NCI-H524 (cell line): ENCODE measurements around the gene TIMM23B.
"Not testable (repeated sequence)": the region's sequence is repeated elsewhere in the genome, so short reads cannot be mapped to it uniquely, and the experiment has no call there.

Experiments used
- DNase-seq, 2 experiments: peaks; one replicate each; lab custom pipeline; 2025; lab: John Stamatoyannopoulos, UW

Gene TIMM23B

DNA sequence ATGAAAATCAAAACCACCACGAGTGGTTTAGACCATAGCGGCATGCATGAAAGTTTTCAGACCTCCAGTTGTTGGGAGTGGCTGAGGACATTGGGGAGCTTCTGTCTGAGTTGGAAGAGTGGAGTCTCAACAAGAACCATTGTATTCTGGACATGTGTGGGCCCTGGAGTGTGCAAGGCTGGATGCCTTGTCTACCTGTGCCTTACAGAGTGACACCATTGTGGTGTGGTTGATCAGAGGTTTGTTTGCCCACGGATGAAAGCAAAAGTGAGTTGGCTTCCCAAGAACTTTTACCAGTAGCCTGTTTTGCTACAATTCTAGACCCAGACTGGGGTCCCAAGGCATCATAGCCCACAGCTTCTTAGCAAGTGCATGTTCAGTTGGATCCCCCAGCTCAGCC lies 35.9 kb downstream of the TIMM23B start:
- DNase-seq, result not testable (repeated sequence)

DNA sequence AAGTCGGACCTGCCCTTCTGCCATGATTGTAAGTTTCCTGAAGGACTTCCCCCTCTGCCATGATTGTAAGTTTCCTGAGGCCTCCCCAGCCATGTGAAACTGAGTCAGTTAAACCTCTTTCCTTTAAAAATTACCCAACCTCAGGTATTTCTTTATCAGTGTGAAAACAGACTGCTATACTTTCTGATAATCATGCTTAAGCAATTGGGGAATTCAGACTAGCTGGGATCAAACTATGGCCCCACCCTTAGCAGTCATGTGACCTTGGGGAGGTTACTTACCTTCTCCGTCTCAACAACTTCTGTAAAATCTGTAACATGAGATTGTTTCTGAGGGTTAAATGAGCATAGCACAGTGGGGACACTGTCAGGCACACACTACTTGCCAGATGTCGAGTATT lies 45.4 kb downstream of the TIMM23B start:
- not testable (repeated sequence) for DNase-seq

DNA sequence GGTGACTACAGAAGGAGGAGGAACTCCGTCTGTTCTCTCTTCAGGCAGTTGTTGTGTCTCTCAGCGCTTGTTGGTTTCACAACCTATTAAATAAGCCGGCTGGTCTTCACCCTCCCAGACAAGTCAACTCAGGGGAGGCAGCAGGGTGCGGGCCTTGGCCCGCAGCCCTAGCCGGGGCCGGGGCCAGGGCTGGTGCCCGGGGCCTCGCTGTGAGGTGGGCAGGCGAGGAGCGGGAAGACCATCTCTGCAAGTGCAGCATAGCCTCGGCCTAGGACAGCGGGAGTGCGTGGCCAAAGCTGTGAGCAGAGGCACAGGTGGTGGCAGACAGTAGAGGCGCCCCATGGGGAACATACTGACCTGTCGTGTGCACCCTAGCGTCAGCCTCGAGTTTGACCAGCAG lies 46.5 kb downstream of the TIMM23B start, which contains the start of gene AGAP6:
Gene AGAP6, plus strand, starts transcription at position 31 of the 400 bp plus-strand sequence. Its CDS starts 310 bp downstream, at position 341.
- not testable (repeated sequence) for DNase-seq

- not testable (repeated sequence) for DNase-seq
Observed at GRCh38 chr10:49995321-49995720, 53.5 kb downstream of the TIMM23B start.

GRCh38 chr10:50014024-50014423 lies 72.2 kb downstream of the TIMM23B start:
- not testable (repeated sequence) for DNase-seq

DNA sequence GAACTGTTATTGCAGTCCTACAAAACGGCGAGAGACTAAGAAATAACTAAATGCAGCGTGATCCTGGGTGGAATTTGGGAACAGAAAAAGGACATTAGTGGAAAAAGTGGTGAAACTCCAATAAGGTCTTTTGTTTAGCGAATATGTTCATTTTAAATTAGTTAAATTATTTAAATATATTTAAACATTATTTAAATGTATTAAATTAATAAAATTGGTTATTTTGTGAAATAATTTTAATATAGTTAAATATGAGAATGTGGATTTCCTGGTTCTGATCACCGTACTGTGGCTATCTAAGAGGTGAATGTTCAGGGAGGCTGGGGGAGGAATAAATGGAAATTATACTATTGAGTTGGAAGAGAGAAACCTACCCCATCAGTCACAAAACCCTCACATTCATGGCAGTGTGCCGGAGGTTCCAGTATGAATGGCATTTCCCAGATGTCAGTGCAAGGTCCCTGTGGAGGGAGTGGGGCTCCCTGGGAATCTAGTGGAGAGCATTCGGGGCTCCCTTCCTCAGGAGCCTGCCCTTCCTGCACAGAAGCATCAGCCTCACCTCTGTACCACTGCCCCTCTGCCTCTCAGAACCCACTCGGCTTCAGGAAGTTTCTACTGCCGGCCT lies 73.9 kb downstream of the TIMM23B start:
- not testable (repeated sequence) for DNase-seq

GRCh38 chr10:50016926-50017325 lies 75.1 kb downstream of the TIMM23B start:
- DNase-seq, result not testable (repeated sequence)

DNA sequence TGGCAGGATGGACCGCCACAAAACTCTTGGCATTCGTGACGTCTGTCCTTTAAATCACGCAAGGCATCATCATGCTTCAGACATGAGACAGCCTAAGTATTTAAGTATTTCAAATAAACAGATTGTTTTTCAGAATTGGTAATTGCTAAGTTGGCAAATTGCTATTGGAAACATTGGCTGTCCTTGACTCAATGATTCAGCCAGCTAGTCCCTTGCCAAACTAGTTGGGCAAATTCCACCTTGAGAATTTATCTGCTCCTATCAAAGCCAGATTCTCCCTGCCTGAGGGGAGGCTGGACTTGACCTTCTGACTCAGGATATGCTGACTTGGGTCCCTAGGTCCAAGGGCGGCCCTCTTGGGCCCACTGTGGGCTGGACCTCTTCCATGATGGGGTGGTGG lies 75.8 kb downstream of the TIMM23B start:
- not testable (repeated sequence) for DNase-seq

DNA sequence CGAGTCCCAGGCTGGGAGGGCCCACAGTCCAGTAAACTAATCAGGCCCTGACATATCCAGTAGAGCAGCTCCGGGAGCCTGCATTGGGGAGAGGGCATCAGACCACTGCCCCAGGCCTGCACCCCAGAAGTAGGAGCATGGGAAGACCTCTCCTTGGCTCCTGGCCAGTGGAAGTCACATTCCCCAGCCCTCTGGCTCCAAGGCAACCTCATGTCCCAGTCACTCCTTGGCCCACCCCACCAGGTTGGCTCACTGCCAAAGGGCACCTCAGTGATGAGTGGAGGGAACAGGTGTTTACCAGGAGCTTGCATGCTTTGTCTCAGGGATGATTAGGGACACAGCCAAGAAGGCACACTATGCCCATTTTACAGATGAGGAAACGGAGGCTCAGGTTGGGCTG lies 77.4 kb downstream of the TIMM23B start:
- not testable (repeated sequence) for DNase-seq

DNA sequence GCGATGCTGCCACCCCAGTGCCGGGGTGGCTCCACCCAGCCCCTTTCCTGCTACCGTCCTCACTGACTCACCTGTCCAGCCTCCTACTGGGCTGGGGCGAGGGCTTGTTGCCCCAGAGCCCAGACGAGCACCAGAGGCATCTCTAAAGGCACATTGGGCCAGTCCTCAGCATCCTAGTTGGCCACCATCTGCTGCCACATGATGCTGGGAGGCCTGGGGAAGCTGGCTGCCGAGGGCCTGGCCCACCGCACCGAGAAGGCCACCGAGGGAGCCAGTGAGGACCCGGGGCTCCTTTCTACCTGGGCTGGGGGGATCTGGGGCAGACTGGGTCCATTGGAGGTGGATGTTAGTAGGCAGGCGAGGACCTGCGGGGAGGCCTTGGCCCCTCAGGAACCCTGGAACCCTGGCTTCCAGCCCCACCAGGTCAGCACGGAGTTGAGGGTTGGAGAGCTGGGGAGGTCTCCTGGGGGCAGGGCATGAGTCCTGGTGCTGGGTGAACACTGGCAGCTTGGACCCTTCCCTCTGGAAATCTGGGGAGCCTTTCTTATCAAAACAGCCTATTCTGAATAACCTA lies 78.7 kb downstream of the TIMM23B start:
- not testable (repeated sequence) for DNase-seq

GRCh38 chr10:50021646-50022045 lies 79.8 kb downstream of the TIMM23B start:
- DNase-seq, result no peak
